Forelimb muscle (tissue), 1 donor: ENCODE data around the gene ARHGEF6. TPM values are rescaled to one million over a fixed set of nuclear protein-coding genes. Genes with fewer than 3 reads are reported as not detected.
"Not testable (repeated sequence)": the region's sequence is repeated elsewhere in the genome, so short reads cannot be mapped to it uniquely, and the experiment has no call there.

ENCODE experiments used
- DNase-seq: peaks from one replicate; pipeline ENCODE4 v3.0.0-alpha.2; 2013; ENCODE audit warnings: low read depth
- polyA plus RNA-seq: library from polyadenylated mRNA; unstranded; fragments of 120-200 nt; gene quantifications from one replicate; pipeline ENCODE4 v1.2.1, GENCODE V29; 2013; ENCODE audit not compliant: insufficient read length

ARHGEF6 gene
- polyA plus RNA-seq, 1 donor, result 45.3 TPM

DNA sequence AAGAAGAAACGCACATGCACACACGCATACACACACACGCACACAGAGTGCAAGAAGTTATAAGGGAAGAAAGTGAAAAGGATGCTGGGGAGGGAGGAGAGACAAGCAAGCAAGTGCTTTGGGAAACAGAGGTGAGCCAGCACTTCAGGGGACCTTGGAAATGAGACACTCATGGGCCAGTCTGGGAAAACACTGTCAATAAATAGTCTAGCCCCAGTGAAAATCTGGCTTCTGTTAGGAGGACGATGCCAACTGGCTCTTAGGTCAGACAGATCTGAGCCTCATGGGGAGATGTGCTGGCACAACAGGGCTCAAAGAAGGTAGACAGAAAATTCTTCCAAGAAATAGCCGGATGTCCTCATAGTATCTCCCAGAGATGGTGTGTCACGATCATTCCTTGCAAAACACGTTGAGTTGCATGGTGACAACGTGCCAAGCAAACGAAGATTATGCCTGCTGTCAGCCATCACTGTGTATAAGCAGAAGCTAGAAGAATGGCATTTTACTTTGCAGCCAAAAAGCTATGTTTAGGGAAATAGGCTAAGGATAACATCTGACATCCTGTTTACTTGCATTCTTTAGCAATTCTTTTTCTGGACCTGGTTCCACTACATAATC, 557 bp upstream of the ARHGEF6 start:
- no peak for DNase-seq

DNA sequence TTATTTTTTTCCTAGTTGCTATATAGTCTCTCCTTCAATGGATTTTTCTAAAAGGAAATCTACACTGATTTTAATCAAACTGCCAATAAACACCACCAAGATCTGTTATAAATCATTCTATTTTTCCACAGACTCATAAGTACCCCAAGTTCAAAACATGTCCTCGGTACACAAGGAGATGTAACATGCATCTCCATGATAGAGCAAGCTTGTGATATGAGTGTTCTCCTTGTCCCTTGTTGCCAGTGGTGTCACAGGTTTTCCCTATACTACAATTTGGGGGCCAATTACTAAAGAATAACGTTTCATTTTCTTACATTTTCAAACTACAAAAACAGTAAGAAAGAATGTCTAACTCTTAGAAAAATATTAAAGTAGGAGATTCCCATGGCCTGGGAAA, 491 bp downstream of the ARHGEF6 start:
- DNase-seq, result no peak

DNA sequence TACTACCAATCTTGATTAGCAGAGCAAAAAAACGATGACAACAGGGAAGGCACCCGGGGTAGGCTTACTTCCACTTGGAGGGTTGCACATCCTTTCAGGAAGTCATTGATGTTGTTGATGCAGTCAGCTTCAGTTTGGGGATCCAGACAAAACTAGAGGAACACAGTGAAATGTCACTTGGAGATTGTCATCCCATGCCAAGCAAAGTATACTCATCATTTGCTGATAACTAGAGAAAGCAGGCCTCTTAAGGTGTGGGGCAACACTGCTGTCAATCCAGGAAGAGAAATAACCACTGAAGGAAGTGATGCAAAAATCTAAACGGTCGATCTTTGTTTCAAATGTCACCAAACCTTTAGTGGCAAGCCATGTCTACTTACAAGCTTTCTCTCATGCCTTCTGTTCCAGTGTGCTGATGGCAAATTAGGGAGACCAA, 1.4 kb downstream of the ARHGEF6 start:
- no peak for DNase-seq

DNA sequence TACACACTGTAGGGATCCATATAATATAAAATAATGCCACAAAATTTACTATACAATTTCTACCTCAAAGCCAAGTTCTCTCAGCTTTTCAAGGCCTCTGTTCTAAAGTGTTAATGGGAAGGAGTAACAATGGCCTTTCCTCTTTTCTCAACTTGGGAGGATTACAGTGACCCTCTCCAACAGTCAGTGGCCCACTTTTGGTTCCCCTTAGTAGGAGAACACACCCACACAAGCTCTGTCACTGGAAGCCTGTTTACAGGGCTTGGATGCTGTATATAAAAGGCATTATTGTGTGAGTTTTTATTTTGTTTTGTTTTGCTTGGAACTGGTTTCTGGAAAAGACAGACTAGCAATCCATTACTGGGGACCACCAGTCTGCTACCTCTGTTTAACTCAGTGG, 1.8 kb downstream of the ARHGEF6 start:
- DNase-seq, result no peak

DNA sequence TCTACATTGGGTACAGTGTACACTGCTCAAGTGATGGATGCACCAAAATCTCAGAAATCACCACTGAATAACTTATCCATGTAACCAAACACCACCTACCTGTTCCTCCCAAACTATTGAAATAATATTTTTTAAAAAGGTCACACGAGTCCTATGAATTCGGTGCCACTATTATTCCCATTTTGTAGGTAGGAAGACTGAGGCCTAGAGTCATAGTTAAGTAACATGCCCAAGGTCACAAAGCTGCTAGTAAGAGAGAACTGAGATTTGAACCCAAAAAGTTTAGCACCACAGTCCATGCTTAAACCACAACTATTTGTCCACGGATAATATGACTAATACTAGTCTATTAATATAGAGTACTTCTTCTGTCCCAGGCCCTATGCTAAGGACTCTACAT, 2.7 kb downstream of the ARHGEF6 start:
- no peak for DNase-seq

DNA sequence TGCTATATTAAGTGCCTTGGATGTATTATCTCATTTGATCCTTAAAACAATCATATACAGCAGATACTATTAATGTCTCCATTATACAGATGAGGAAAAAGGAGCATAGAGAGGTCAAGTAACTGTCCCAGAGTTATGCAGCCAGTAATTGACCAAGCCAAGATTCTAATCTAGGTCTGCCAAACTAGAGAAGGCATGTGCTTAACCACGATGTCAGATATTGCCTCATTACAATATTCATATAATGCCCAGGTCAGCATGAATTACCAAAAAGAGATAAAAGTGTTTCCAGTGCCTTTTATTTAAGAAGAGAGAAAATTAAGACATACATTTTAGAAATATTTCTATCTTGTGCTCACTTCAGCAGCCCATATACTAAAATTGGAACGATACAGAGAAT, 7.1 kb downstream of the ARHGEF6 start:
- DNase-seq, result no peak

DNA sequence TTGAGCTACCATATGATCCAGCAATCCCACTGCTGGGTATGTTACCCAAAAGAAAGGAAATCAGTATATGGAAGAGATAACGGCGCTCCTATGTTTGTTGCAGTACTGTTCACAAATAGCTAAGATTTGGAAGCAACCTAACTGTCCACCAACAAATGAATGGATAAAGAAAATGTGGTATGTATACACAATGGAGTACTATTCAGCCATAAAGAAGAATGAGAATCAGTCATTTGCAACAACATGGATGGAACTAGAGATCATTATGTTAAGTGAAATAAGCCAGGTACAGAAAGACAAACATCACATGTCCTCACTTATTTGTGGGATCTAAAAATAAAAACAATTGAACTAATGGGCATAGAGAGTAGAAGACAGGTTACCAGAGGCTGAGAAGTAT, 8.9 kb downstream of the ARHGEF6 start:
- not testable (repeated sequence) for DNase-seq

DNA sequence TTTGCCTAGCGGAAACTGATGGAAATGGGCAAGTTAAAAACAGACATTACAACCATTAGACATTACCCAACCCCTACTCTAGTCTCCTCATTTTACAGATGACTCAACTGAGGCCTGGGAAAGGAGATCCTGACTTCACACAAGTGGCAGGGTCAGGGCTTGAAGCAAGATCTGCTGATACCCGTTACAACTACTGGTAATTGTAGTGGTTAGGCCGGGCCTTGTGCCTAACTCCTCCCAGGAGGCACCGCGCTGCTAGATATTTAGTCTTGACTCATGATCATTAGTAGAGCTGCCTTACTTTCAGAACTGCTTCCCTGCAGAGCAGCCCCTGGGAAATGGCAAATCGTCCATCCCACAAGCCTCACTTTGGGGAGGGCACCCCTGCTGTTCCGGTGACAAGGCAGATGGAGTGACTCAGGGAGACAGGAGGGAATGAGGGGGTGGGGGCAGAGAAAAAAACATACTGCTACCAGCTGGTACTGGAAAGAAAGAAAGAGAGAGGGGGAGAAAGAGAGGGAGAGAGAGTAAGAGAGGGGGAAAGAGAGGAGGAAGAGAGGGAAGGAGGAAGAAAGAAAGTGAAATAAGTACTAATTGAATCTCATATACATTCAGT, 12.2 kb downstream of the ARHGEF6 start:
- no peak for DNase-seq

DNA sequence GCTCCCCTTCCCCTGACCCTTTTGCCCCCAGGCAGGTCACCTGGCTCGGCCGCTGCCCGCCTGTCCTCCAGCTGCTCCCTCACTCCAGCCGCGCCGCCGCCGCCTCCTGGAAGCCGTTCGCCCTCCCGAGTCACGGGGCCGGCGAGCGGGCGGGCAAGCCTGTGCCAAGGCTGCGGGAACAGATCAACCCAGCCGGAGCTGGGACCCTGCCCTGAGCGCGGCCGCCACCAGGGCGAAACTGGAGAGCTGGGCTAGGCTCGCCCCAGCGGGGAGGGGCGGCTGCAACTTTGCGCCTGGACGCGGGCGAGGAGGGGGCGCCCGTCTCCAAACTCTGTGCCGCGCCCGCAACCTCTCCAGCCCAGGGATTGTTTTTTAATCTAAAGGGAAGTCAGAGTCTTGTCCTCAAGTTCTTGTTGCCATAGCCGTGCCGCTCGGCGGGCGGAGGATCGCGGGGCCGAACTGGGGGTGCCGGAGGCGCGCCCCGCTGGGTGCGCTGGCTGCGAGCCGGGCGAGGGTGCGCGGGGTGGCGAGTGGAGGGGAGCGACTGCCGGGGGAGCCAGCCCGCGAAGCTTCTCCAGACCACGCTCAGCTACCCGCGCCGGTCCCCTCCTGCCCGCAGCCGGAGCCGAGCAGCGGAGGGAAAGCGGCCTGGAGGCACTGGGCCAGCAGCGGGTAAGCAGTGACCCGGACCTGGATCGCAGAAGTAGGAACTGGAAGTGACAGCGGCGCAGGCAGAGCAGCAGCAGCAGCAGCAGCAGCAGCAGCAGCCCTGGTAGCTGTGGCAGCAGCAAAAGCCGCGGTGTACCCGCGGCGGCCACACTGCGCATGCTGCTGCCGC, 13.4 kb downstream of the ARHGEF6 start:
- DNase-seq, result no peak

DNA sequence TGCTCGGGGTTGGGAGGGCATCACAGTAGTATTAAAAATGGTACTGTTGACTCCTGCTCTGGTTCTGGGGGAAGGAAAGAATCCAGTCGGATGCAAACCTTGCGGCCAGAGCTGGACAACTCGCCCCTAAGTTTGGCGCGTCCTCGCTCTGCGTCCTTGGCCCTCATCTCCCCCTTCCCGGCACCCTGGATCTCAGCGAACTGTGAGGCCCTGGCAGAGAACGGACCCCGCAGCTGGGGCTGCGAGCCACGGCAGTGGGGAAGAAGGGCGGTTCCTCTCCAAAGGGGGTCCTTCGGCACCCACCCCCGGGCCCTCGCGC, 14.0 kb downstream of the ARHGEF6 start:
- DNase-seq, result no peak

DNA sequence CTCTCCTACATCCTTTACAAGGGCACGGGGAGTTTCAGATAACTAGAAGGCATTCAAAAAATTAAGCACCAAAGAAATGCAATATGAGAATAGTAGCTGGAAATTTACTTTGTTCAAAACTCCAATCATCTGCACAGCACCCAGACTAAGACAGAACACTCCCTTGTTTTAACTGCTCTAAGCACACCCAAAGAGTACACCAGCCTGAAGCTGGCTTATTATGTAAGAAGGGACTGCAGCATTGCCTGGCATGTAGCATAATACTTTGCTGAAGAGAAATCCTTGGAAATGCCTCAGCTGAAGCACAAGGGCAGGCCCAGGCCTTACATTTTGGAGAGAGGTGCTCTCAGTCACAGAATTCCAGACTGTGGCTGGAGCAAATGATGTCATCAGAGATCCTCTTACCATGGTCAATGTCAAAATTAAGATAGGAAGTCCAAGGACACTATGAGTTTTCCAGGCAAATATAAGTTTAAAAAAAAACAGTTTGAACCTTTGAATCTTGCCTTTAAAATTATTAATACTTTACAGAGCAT, 14.8 kb downstream of the ARHGEF6 start:
- DNase-seq, result no peak

DNA sequence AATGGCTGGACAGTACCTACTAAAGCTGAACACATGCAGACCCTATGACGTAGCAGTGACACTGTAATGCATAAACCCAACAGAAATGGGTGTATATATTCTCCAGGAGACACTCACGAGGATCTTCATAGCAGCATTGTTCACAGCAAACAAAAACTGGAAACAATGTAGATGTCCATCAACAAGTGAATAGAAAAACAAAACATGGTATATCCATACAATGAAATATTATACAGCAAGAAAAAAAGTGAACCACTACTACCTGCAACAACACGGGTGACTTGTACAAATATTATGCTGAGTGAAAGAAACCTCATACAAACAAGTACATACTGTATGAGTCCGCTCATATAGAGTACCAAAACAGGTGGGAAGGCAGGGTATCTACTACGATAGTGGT, 16.5 kb downstream of the ARHGEF6 start:
- DNase-seq, result no peak

DNA sequence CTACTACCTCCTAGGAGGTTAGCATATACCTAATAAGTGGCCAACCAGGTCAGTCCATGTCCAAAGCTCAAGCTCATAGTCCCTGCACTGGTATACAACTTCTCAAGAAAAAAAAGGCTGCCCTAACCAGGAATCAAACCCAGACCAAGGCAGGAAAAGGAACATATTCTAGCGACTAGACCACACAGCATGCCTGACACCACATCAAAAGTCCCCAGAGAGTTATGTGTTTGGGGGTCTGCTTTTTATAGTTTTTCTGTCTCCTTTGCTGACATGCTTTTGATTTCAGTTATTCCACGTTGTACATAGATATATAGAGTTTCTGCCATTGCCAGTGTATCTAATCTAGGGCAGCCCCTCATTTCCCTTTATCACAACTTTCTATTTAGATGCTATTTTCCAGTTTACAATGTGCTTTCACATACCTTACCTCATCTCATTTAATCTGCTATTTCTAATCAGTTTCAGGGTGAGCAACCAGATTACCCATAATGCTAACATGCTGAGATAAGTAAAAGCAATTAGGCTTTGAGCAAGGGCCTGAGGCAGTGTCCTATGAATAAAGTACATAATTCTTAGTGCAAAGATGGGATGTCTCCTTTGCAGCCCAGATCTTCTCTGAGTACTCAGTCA, 17.8 kb downstream of the ARHGEF6 start:
- no peak for DNase-seq

DNA sequence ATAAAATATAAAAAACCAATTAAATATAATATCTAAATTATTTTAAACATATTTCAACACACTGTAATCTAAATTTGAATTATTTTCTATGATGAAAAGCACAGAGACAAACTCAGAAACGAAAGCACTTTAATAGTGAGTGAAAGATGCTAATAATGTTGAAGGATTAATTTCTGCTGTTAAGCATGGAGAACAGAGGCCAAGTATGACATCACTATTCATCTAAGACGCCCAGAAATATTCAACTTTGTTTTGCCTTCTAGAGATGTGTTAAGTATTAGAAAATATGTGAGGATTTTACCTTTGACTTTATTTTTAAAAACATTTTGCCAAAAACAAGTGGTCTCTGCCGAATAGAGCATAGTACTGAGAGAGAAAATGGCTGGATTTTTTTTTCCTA, 19.3 kb downstream of the ARHGEF6 start:
- DNase-seq, result no peak

DNA sequence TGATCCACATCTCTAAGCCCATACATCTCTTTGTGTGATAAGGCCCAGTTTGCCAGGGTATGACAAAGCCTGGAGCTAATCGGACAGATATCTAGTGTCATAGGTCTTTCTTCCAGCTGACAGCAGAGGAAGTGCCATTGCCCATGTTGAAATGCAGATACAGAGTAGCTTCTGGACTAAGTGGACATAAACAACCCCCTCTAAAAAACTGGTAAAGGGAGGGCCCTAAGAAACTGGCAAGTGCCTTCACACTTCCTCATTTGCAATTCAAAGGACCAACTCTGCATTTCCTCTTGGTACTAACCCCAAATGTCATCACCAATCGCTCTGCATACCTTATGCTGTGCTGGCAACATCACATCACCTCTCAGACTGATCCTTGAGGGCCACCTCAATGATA, 20.8 kb downstream of the ARHGEF6 start:
- no peak for DNase-seq

DNA sequence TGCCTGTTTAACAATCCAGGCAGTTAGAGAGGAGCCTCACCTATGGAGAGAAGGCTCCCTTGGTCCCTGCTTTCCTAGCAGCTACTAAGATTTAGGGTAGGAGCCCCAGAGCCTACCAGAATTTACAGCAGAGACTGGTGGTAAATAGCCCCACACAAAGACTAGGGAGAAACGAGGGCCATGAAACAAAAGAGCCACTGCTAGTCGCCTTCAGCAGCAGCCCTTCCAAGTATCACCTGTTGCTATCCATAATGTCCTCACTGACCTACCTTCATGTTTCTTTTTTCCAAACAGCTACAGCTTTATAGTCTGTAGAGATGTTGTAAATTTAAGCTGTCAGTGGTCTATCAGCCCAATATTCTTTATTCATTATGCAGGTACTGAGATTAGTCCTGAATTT, 25.3 kb downstream of the ARHGEF6 start:
- DNase-seq, result no peak

DNA sequence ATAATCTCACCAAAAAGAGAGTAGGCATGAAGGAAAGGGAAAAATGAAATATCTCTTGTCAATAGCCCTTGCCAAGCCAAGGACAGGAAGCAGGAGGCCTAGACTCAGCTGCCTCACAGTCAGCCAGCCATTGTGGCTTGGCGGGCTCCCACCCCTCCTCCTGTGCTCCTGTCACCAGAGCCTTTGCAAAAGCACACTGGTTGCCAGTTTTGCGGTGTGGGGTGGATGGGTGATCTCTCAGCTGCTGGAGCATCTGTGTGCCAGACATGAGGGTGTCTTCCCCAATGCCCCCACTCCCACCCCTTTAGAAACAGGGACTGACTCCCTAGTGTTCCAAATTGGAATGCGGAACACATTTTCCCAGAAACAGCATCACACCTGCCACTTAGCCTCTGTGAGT, 26.1 kb downstream of the ARHGEF6 start:
- no peak for DNase-seq

DNA sequence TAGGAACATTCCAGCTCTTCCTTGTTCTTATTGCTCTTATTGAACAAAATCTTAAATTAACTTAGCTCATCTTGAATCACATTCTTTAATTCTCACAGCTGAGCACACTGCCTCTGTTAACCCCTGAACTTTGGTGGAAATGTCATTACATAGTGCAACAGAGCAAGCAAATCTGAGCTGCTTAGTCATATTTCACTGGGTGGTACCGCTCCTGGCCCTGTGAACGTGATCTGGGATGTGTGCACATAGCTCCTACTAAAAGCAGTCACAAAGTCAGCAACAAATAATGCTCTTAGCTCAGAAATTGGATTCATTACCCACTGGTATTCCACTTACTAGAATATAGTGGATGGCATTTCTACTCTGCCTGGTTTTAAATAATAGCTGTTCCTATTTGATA, 27.9 kb downstream of the ARHGEF6 start:
- no peak for DNase-seq

DNA sequence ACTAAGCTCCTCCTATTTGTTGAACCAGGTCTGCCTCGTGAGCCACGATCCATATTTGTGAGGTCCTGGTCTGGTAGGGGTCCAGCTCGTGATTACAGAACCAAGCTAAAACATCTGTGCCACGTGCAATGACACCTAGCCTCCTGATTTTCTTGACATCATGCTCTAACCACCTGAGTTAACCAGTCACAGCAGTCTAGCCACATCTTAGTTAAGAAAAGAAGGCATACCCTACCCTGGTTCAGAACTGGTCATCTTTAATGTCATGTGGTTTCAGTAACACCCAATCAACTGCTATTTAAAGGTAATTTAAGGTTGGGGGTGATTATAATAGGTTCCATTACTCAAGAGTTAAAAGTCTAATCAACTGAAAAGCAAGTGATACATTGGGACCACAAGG, 28.4 kb downstream of the ARHGEF6 start:
- DNase-seq, result no peak

DNA sequence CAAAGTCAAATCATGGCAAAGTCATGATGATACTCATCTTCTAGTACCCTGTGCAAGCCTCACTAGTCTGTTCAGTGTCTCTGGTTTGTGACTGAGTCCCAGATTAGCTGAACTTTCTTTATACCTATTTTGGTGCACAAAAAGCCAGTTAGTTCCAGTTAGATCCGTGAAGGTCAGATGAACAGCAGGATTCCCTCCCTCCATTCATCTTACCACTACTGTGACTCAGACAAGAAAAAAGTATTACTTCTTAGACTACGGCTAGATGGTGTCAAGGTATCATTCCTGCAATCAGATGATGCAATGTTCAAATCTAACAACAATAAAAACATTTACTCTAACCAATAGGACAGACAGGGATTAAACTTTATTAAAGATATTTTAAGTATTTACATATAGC, 30.4 kb downstream of the ARHGEF6 start:
- DNase-seq, result no peak

DNA sequence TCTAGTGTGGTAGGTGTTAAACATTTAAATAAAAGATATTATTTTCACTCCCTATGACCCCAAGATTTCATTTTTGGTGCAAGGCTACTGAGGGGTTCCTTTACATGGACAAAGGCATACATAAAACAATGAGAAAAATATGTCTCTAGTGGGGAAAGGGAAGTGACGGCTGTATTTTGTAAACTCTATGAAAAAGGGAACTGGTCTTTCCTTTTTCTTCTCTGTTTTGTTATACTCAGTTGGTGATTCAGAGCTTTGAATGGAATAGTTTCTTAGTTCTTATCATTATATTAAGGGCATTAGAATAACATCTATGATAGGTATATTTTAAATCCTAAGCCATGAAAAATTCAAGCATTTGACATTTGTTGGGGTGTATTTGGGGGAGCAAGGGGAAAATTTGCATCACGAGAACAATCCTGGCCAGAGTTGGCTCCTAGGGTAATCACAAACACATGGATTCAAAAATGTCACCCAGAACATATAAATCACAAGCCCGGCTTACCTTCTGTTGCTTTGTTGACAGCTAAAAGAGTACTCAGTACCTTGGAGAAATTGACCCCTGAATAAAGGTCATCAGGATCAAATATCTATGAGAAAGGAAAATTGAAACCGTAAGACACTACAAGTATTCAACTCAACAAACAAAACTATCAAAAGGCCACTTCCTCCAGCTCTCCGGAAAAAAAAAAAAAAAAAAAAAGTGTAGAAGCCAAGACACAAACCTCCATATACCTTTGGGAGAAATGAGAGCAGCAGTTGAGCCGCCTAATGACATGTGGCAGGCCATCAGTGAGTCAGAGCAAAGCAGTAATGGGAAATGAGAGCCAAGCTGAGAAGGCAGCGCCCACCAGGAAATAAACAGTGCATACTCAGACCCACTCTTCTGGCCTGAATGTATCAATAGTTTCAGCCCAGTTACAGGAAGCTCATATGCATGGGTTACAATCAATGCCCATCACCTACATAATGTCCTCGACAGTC, 33.4 kb downstream of the ARHGEF6 start:
- no peak for DNase-seq
